Calu3 (cell line): ENCODE measurements around the gene NQO2. TPM values are rescaled to one million over a fixed set of nuclear protein-coding genes. Genes with fewer than 3 reads are reported as not detected.
A peak's percentile ranks its signal among the peaks of the same experiment; 100 is the strongest.
"Not testable (repeated sequence)": the region's sequence is repeated elsewhere in the genome, so short reads cannot be mapped to it uniquely, and the experiment has no call there.

Experiments
- BruUV-seq: library from RNA; stranded (reverse); fragments of 400-500 nt; replicated peaks from 2 replicates; lab custom pipeline; 2021; lab: Mats Ljungman, UMichigan
- CTCF ChIA-PET: fragments of 300-600 bp; sonication (Branson Sonifier 250); formaldehyde crosslinking; loops from one replicate; lab custom pipeline; 2022; ENCODE audit warnings: antibody characterized with exemption; lab: Charles Lee
- DNase-seq: peaks from one replicate; pipeline ENCODE4 v3.0.0; 2022
- H3K27ac Mint-ChIP-seq: one replicate; pipeline ENCODE4 v1.8.0; 2022; ENCODE audit warnings: mixed read lengths; ENCODE audit not compliant: unreplicated experiment
- H3K27me3 Mint-ChIP-seq: one replicate; pipeline ENCODE4 v1.8.0; 2022; ENCODE audit warnings: mixed read lengths; ENCODE audit not compliant: unreplicated experiment
- H3K36me3 Mint-ChIP-seq: one replicate; pipeline ENCODE4 v1.8.0; 2022; ENCODE audit warnings: mild to moderate bottlenecking, moderate library complexity, mixed read lengths; ENCODE audit not compliant: insufficient read depth, unreplicated experiment
- H3K4me1 Mint-ChIP-seq: one replicate; pipeline ENCODE4 v1.8.0; 2022; ENCODE audit warnings: mild to moderate bottlenecking, low read depth, mixed read lengths; ENCODE audit not compliant: unreplicated experiment
- H3K4me3 Mint-ChIP-seq: one replicate; pipeline ENCODE4 v1.8.0; 2022; ENCODE audit warnings: mild to moderate bottlenecking, low read depth, moderate library complexity, mixed read lengths; ENCODE audit not compliant: unreplicated experiment
- H3K9me3 Mint-ChIP-seq: one replicate; pipeline ENCODE4 v1.8.0; 2022; ENCODE audit warnings: low read depth, mixed read lengths; ENCODE audit not compliant: unreplicated experiment
- CTCF ChIP-seq: fragments of 200-600 bp; IDR thresholded peaks from one replicate; pipeline ENCODE4 v1.8.0; 2022; ENCODE audit warnings: antibody characterized with exemption; ENCODE audit not compliant: unreplicated experiment
- intact Hi-C: fragments of 100-400 bp; cut with micrococcal nuclease; formaldehyde crosslinking; loops from one replicate; pipeline ENCODE4 v1.10.0; 2022; ENCODE audit not compliant: unreplicated experiment
- total RNA-seq: library from RNA; stranded (reverse); gene quantifications from 2 replicates; pipeline ENCODE4 v1.2.3, GENCODE V29; 2022

The NQO2 gene
- total RNA-seq, 1 experiment from 2014 or later, result 12.0 TPM

- peaks cover 20% of the 10 kb centered on the region for H3K27me3 Mint-ChIP-seq
- H3K27ac Mint-ChIP-seq, result no peak overlapping the region
- CTCF ChIA-PET, result interaction anchor here (0.6 kb wide), 1 partner anchor 1588 kb away, joined by 4 read pairs; no protein-coding TSS in a partner anchor
- DNase-seq, result no peak
- intact Hi-C loops, result loop anchor here (10.0 kb wide), 1 partner anchor 318 kb away; no protein-coding TSS in a partner anchor
- BruUV-seq, result no TSS peak
- no peaks in the 10 kb centered on the region for H3K9me3 Mint-ChIP-seq
- peaks cover 10% of the 10 kb centered on the region for H3K4me1 Mint-ChIP-seq
- peaks cover 20% of the 10 kb centered on the region for H3K36me3 Mint-ChIP-seq
- TF ChIP-seq CTCF, result no peak
- peak overlapping the region; percentile 69 for H3K4me3 Mint-ChIP-seq
Observed at GRCh38 chr6:3052481-3053230, 53.0 kb downstream of the NQO2 start.

DNA sequence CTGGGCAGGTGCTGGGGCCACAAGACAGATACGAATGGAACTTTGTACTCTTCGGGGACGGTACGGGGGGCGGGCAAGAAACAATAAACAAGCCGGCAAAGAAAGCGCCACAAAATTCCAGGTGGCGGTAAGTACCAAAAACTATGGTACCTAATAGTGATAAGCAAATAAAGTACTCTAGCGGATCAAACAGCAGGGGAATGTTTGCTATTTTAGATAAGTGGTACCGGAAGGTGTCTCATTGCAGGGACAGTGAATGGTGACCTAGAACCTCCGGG is 53.5 kb downstream of the NQO2 start:
- no peak overlapping the region for H3K27ac Mint-ChIP-seq
- H3K4me3 Mint-ChIP-seq, result peak overlapping the region; percentile 69
- peaks cover 20% of the 10 kb centered on the region for H3K27me3 Mint-ChIP-seq
- peaks cover 20% of the 10 kb centered on the region for H3K36me3 Mint-ChIP-seq
- no peaks in the 10 kb centered on the region for H3K9me3 Mint-ChIP-seq
- intact Hi-C loops, result loop anchor here (10.0 kb wide), 1 partner anchor 318 kb away; no protein-coding TSS in a partner anchor
- DNase-seq, result no peak
- no TSS peak for BruUV-seq
- H3K4me1 Mint-ChIP-seq, result peaks cover 10% of the 10 kb centered on the region
- no peak for TF ChIP-seq CTCF
- CTCF ChIA-PET, result interaction anchor here (0.6 to 1.0 kb wide), 2 partner anchors 53 to 1589 kb away, joined by 4 to 7 read pairs; partner anchors contain the start of gene NQO2

DNA sequence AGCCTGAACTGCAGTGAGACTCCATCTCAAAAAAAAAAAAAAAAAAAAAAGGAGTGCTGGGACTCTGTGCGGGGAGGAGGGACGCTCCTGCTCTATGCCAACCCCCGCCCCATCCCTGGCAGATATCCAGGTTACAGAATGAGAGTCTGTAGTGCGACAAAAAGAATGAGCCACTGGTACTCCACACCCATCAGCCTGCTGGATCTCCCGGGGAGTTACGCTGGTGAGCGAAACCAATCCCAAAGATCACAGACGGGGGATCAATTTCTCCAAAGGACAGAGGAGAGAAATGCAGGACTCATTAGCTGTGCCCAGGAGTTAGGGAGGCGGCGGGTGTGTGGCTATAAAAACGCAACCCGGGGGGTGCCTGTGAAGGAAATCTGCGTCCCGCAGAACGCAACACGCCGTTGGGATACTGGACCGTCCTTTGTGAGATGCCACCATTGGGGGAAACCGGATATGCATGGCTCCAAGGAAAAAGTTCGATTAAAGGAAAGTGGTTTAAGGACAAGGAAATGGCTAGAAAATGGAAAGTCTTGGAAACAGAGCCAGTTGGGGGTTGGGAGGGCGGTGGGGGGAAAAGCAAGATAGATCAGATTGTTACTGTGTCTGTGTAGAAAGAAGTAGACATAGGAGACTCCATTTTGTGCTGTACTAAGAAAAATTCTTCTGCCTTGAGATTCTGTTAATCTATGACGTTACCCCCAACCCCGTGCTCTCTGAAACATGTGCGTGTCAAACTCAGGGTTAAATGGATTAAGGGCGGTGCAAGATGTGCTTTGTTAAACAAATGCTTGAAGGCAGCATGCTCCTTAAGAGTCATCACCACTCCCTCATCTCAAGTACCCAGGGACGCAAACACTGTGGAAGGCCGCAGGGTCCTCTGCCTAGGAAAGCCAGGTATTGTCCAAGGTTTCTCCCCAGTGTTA is 54.8 kb downstream of the NQO2 start:
- not testable (repeated sequence) for H3K9me3 Mint-ChIP-seq, H3K27ac Mint-ChIP-seq, BruUV-seq
- Mint-ChIP-seq H3K4me3 (peak overlapping the region; percentile 69), H3K36me3 (peaks cover 20% of the 10 kb centered on the region), H3K4me1 (peaks cover 10% of the 10 kb centered on the region), H3K27me3 (peaks cover 19% of the 10 kb centered on the region)
- CTCF ChIA-PET, result interaction anchor here (0.6 to 1.0 kb wide), 3 partner anchors 16 to 54 kb away, joined by 4 to 7 read pairs (median 5); partner anchors contain the start of gene NQO2
- peak; percentile 11 for DNase-seq
- intact Hi-C loops, result loop anchor here (2.0 to 10.0 kb wide), 2 partner anchors 56 to 320 kb away; partner anchors contain the start of gene NQO2

DNA sequence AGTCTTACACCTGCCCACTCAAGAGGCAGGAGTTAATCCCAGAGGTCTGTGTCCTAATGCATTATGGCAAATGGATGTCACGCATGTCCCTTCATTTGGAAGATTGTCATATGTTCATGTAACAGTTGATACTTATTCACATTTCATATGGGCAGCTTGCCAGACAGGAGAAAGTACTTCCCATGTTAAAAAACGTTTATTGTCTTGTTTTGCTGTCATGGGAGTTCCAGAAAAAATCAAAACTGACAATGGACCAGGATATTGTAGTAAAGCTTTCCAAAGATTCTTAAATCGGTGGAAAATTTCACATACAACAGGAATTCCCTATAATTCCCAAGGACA is 55.4 kb downstream of the NQO2 start:
- Mint-ChIP-seq H3K27me3 (peaks cover 13% of the 10 kb centered on the region), H3K4me1 (peaks cover 10% of the 10 kb centered on the region), H3K36me3 (peaks cover 20% of the 10 kb centered on the region)
- H3K4me3 Mint-ChIP-seq, H3K9me3 Mint-ChIP-seq, H3K27ac Mint-ChIP-seq, CTCF ChIA-PET, DNase-seq, BruUV-seq: not testable (repeated sequence)
- intact Hi-C loops, result loop anchor here (2.0 to 10.0 kb wide), 2 partner anchors 56 to 320 kb away; partner anchors contain the start of gene NQO2
